Lower lobe of right lung (tissue), 2 donors: ENCODE data around the gene TMPRSS2. TPM values are rescaled to one million over a fixed set of nuclear protein-coding genes. Genes with fewer than 3 reads are reported as not detected.

Experiments
- ATAC-seq, 2 donors: fragments of 200-7000 bp; cut with Tn5 transposase; one replicate each; pipeline ENCODE4 v1.9.1; 2020 to 2022; ENCODE audit warnings: mild to moderate bottlenecking in 2 of 2, moderate library complexity in 2 of 2
- DNase-seq: peaks from one replicate; pipeline ENCODE4 v3.0.0-alpha.2; 2020
- H3K27ac ChIP-seq: fragments of 200-600 bp; one replicate; pipeline ENCODE4 v1.8.0; 2022
- H3K27me3 ChIP-seq: fragments of 200-600 bp; one replicate; pipeline ENCODE4 v1.8.0; 2022; ENCODE audit warnings: low read depth
- H3K36me3 ChIP-seq: fragments of 200-600 bp; one replicate; pipeline ENCODE4 v1.8.0; 2022; ENCODE audit warnings: mild to moderate bottlenecking
- H3K4me1 ChIP-seq: fragments of 200-600 bp; one replicate; pipeline ENCODE4 v1.8.0; 2022
- H3K4me3 ChIP-seq: fragments of 200-600 bp; one replicate; pipeline ENCODE4 v1.8.0; 2022; ENCODE audit warnings: mild to moderate bottlenecking
- H3K9me3 ChIP-seq: fragments of 200-600 bp; one replicate; pipeline ENCODE4 v1.8.0; 2022
- CTCF ChIP-seq: fragments of 200-600 bp; IDR thresholded peaks from one replicate; pipeline ENCODE4 v1.8.0; 2022; ENCODE audit warnings: antibody characterized with exemption, mild to moderate bottlenecking
- intact Hi-C: fragments of 100-400 bp; cut with DNase I; formaldehyde crosslinking; loops from one replicate; pipeline ENCODE4 v1.11.0; 2022
- total RNA-seq: library from RNA; stranded (reverse); fragmentation: NEBNext Ultra II Directional; extraction: Animal tissue kit (Norgen Biotek cat#: 25700); gene quantifications from one replicate; pipeline ENCODE4 v1.2.1, GENCODE V29; 2021
- donor health status: DM: no; HTN: yes; CAD: no; lungs with severe emphysema.

Gene TMPRSS2
- total RNA-seq, 1 donor from 2014 or later, result 87.7 TPM

DNA sequence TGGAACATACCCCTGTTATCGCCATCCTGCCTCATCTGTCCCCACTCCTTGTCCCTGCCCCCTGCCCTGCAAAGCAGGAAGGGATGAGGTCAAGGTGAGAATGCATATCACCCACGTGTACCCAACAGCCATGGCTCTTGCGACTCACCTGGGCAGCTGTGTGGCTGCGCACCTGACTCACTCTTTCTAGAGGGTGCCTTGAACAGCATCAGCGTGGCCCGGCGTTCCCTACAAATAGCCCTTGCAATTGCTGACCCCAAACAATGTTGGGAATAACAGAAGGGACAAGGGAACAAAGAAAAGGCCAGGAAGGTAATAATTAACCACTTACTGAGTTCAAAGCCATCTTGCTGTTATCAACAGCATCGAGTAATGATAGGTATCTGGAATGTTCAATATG, 10.2 kb downstream of the TMPRSS2 start:
- Histone ChIP-seq H3K4me1 (peaks cover 11% of the 10 kb centered on the region), H3K27ac (no peak overlapping the region), H3K36me3 (peaks cover 11% of the 10 kb centered on the region), H3K27me3 (no peaks in the 10 kb centered on the region), H3K9me3 (no peaks in the 10 kb centered on the region), H3K4me3 (no peak overlapping the region)
- DNase-seq (no peak), ATAC-seq (no peak)
- no peak for TF ChIP-seq CTCF
- intact Hi-C loops, result no loop called here

GRCh38 chr21:41497008-41497407, 10.9 kb downstream of the TMPRSS2 start:
- ATAC-seq (peak in 1 of 2 donors; percentile 9), DNase-seq (no peak)
- Histone ChIP-seq H3K36me3 (peaks cover 11% of the 10 kb centered on the region), H3K9me3 (no peaks in the 10 kb centered on the region), H3K4me3 (no peak overlapping the region), H3K27me3 (no peaks in the 10 kb centered on the region), H3K4me1 (peaks cover 3% of the 10 kb centered on the region), H3K27ac (no peak overlapping the region)
- no peak for TF ChIP-seq CTCF
- intact Hi-C loops, result no loop called here

GRCh38 chr21:41494242-41494641, 13.7 kb downstream of the TMPRSS2 start:
- intact Hi-C loops, result no loop called here
- H3K36me3 ChIP-seq, result peaks cover 11% of the 10 kb centered on the region
- no peak for DNase-seq
- no peak for TF ChIP-seq CTCF
- no peaks in the 10 kb centered on the region for H3K27me3 ChIP-seq
- H3K9me3 ChIP-seq, result no peaks in the 10 kb centered on the region
- no peak overlapping the region for H3K4me3 ChIP-seq
- no peak for ATAC-seq
- no peaks in the 10 kb centered on the region for H3K4me1 ChIP-seq
- no peak overlapping the region for H3K27ac ChIP-seq

DNA sequence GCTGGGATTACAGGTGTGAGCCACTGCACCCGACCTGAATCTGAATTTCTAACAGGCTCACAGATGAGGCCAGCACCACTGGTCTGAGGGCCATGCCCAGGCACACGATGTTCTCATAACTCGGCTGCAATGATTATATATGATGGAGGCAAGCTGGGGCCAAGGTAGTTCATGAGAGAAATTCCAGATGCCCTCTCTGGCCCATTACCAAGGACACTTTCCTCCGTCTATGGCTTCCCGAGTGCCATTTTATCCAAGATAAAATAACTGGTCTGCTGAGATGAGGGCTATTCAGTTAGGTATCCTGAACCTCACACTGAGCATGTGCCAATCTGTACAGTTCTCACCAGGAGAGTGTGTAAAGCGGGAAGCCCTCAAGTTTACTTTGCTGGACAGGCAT, 16.5 kb downstream of the TMPRSS2 start:
- DNase-seq (no peak), ATAC-seq (no peak)
- no peaks in the 10 kb centered on the region for H3K9me3 ChIP-seq
- peaks cover 26% of the 10 kb centered on the region for H3K36me3 ChIP-seq
- intact Hi-C loops, result no loop called here
- no peaks in the 10 kb centered on the region for H3K4me1 ChIP-seq
- H3K27ac ChIP-seq, result no peak overlapping the region
- no peak for TF ChIP-seq CTCF
- no peaks in the 10 kb centered on the region for H3K27me3 ChIP-seq
- H3K4me3 ChIP-seq, result no peak overlapping the region

GRCh38 chr21:41490330-41490729, 17.6 kb downstream of the TMPRSS2 start:
- peaks cover 5% of the 10 kb centered on the region for H3K4me1 ChIP-seq

More at GRCh38 chr21:41490330-41490729, 17.6 kb downstream of the TMPRSS2 start:
- no peak for TF ChIP-seq CTCF
- Histone ChIP-seq H3K9me3 (no peaks in the 10 kb centered on the region), H3K4me3 (no peak overlapping the region), H3K36me3 (peaks cover 26% of the 10 kb centered on the region), H3K27ac (no peak overlapping the region), H3K27me3 (no peaks in the 10 kb centered on the region)
- ATAC-seq, result no peak
- DNase-seq, result no peak
- intact Hi-C loops, result no loop called here
